Adrenal gland (tissue), 5 donors: ENCODE results near the gene SPECC1L.
"Not testable (repeated sequence)": the region's sequence is repeated elsewhere in the genome, so short reads cannot be mapped to it uniquely, and the experiment has no call there.

ENCODE experiments used
- POLR2A ChIP-seq, 2 donors: fragments of 450-650 bp; IDR thresholded peaks; one replicate each; pipeline ENCODE4 v1.6.1; 2017; ENCODE audit warnings: antibody characterized with exemption in 2 of 2, mild to moderate bottlenecking in 2 of 2, moderate library complexity in 1 of 2
- TF ChIP-seq, protein P1 (sequence below), 6 experiments: fragments of 450-650 bp in 4 of 6; fragments of 200-600 bp in 2 of 6; sonication (generic) in 1 of 6; IDR thresholded peaks; 1 replicate in 5 of 6; 2 replicates in 1 of 6; pipeline versions ENCODE4 v1.5.1 to v1.8.0; 2016 to 2021; ENCODE audit warnings: antibody characterized with exemption in 6 of 6, mild to moderate bottlenecking in 2 of 6, moderate library complexity in 1 of 6
- donor health status: DM: no; HTN: no; CAD: no.

DNA sequence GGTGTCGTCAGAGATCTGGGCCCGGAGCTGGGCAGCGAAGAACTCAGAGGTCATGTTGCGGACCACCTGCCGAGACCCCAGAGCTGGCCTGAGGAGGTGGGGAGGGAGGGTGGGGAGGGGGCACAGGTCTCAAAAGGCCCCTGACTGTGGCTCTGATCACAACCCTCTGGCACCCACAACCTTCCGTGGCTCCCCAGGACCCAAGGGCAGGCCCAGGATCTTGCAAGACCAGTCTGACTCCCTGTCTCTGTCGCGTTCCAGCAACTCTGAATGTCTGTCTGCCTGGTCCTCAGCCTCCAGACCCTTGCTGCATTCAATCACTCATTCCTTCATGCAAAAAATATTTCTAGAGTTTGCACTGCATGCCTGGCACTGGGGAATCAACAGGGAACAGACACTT is 21.2 kb upstream of the SPECC1L start:
- not testable (repeated sequence) for TF ChIP-seq POLR2A (IDR thresholded peaks at IDR 0.05)
- TF ChIP-seq, protein P1, sequence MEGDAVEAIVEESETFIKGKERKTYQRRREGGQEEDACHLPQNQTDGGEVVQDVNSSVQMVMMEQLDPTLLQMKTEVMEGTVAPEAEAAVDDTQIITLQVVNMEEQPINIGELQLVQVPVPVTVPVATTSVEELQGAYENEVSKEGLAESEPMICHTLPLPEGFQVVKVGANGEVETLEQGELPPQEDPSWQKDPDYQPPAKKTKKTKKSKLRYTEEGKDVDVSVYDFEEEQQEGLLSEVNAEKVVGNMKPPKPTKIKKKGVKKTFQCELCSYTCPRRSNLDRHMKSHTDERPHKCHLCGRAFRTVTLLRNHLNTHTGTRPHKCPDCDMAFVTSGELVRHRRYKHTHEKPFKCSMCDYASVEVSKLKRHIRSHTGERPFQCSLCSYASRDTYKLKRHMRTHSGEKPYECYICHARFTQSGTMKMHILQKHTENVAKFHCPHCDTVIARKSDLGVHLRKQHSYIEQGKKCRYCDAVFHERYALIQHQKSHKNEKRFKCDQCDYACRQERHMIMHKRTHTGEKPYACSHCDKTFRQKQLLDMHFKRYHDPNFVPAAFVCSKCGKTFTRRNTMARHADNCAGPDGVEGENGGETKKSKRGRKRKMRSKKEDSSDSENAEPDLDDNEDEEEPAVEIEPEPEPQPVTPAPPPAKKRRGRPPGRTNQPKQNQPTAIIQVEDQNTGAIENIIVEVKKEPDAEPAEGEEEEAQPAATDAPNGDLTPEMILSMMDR (IDR thresholded peaks at IDR 0.05) = not testable (repeated sequence)
